ENCODE measurements around the gene KLK8.

The KLK8 gene

GRCh38 chr19:51015691-51016267 lies 14.4 kb upstream of the KLK8 start:
- H3K4me1 ChIP-seq = peaks cover 8% of the 10 kb centered on the region
- no peak overlapping the region for H3K4me3 ChIP-seq (ENCODE audit: low read depth, low read length)
- no peak overlapping the region for H3K9ac ChIP-seq
- TF ChIP-seq CTCF (IDR thresholded peaks at IDR 0.05) = no peak
- no peaks in the 10 kb centered on the region for H3K36me3 ChIP-seq (ENCODE audit: control insufficient read depth, insufficient read depth, low read length)
- H3K79me2 ChIP-seq = no peaks in the 10 kb centered on the region
- H2AFZ ChIP-seq = no peak overlapping the region
- H3K4me2 ChIP-seq (ENCODE audit: low read length) = no peak overlapping the region
- no peak overlapping the region for H3K27ac ChIP-seq
- H3K9me3 ChIP-seq (ENCODE audit: control insufficient read depth, low read length) = no peaks in the 10 kb centered on the region
- no peaks in the 10 kb centered on the region for H3K27me3 ChIP-seq (ENCODE audit: control insufficient read depth, insufficient read depth, low read length)

- Histone ChIP-seq H3K9me3 (ENCODE audit: control insufficient read depth, low read length) (no peaks in the 10 kb centered on the region), H3K4me3 (ENCODE audit: low read depth, low read length) (no peak overlapping the region), H3K27ac (no peak overlapping the region), H3K79me2 (no peaks in the 10 kb centered on the region), H3K27me3 (ENCODE audit: control insufficient read depth, insufficient read depth, low read length) (no peaks in the 10 kb centered on the region), H3K9ac (no peak overlapping the region), H3K4me2 (ENCODE audit: low read length) (no peak overlapping the region), H3K36me3 (ENCODE audit: control insufficient read depth, insufficient read depth, low read length) (no peaks in the 10 kb centered on the region), H2AFZ (no peak overlapping the region), H3K4me1 (peaks cover 8% of the 10 kb centered on the region)
- no peak for TF ChIP-seq CTCF (IDR thresholded peaks at IDR 0.05)
Observed at GRCh38 chr19:51014242-51014641, 12.8 kb upstream of the KLK8 start.

- H3K9ac ChIP-seq = no peak overlapping the region
- peaks cover 5% of the 10 kb centered on the region for H3K4me1 ChIP-seq
- no peaks in the 10 kb centered on the region for H3K79me2 ChIP-seq
- no peak overlapping the region for H3K4me2 ChIP-seq (ENCODE audit: low read length)
- H3K9me3 ChIP-seq (ENCODE audit: control insufficient read depth, low read length) = no peaks in the 10 kb centered on the region
- H3K27ac ChIP-seq = no peak overlapping the region
- no peaks in the 10 kb centered on the region for H3K27me3 ChIP-seq (ENCODE audit: control insufficient read depth, insufficient read depth, low read length)
- no peak overlapping the region for H2AFZ ChIP-seq
- H3K36me3 ChIP-seq (ENCODE audit: control insufficient read depth, insufficient read depth, low read length) = no peaks in the 10 kb centered on the region
- no peak for TF ChIP-seq CTCF (IDR thresholded peaks at IDR 0.05)
- H3K4me3 ChIP-seq (ENCODE audit: low read depth, low read length) = no peak overlapping the region
Observed at GRCh38 chr19:51012661-51013190, 11.3 kb upstream of the KLK8 start.

- Histone ChIP-seq H3K27ac (no peak overlapping the region), H2AFZ (no peak overlapping the region), H3K9me3 (ENCODE audit: control insufficient read depth, low read length) (no peaks in the 10 kb centered on the region), H3K4me1 (no peaks in the 10 kb centered on the region), H3K9ac (no peak overlapping the region), H3K79me2 (no peaks in the 10 kb centered on the region), H3K4me3 (ENCODE audit: low read depth, low read length) (no peak overlapping the region), H3K27me3 (ENCODE audit: control insufficient read depth, insufficient read depth, low read length) (no peaks in the 10 kb centered on the region), H3K4me2 (ENCODE audit: low read length) (no peak overlapping the region), H3K36me3 (ENCODE audit: control insufficient read depth, insufficient read depth, low read length) (no peaks in the 10 kb centered on the region)
- no peak for TF ChIP-seq CTCF (IDR thresholded peaks at IDR 0.05)
Observed at GRCh38 chr19:51010066-51010795, 8.8 kb upstream of the KLK8 start.
